KBM-7 (cell line): Measurements from ENCODE around the gene BRICD5.
"Not testable (repeated sequence)": the region's sequence is repeated elsewhere in the genome, so short reads cannot be mapped to it uniquely, and the experiment has no call there.

Source experiments
- DNase-seq: peaks from one replicate; pipeline ENCODE4 v3.0.0-alpha.2; 2015
- in situ Hi-C: fragments of 300-500 bp; cut with MboI; formaldehyde crosslinking; loops from 2 replicates; pipeline ENCODE4 v1.14.3; 2020; ENCODE audit warnings: low sequenced_read_pairs, low pct_unique_long_range_greater_than_20kb, mixed read lengths

BRICD5 gene

GRCh38 chr16:2210386-2211365, at the start of gene BRICD5:
TSS of gene BRICD5 (minus strand) at chr16:2210863. CDS start at chr16:2210833, 30 bp downstream.
- DNase-seq = no peak
- in situ Hi-C loops = loop anchor here (10.0 kb wide), 1 partner anchor 56 kb away; the partner anchor contains the start of gene TRAF7

GRCh38 chr16:2260250-2260649, 49.6 kb upstream of the BRICD5 start:
- DNase-seq = no peak

GRCh38 chr16:2258530-2258929, 47.9 kb upstream of the BRICD5 start:
- DNase-seq, in situ Hi-C loops: not testable (repeated sequence)

More at GRCh38 chr16:2260250-2260649, 49.6 kb upstream of the BRICD5 start:
- in situ Hi-C loops = no loop called here

GRCh38 chr16:2257726-2258125, 47.1 kb upstream of the BRICD5 start:
- in situ Hi-C loops = no loop called here
- no peak for DNase-seq

GRCh38 chr16:2256531-2257140, 46.0 kb upstream of the BRICD5 start:
- no peak for DNase-seq

GRCh38 chr16:2253293-2253692, 42.6 kb upstream of the BRICD5 start:
- in situ Hi-C loops = no loop called here

More at GRCh38 chr16:2256531-2257140, 46.0 kb upstream of the BRICD5 start:
- in situ Hi-C loops = no loop called here

GRCh38 chr16:2252806-2253148, 42.1 kb upstream of the BRICD5 start:
- in situ Hi-C loops = no loop called here
- no peak for DNase-seq

More at GRCh38 chr16:2253293-2253692, 42.6 kb upstream of the BRICD5 start:
- DNase-seq = no peak

- in situ Hi-C loops = no loop called here
- peak; percentile 93 for DNase-seq
Measured at GRCh38 chr16:2251296-2252111, 40.8 kb upstream of the BRICD5 start, which contains the start of gene ECI1. TSS of gene ECI1 (minus strand) at chr16:2251587. CDS start at chr16:2251566, 21 bp downstream.

- DNase-seq = peak; percentile 53
- in situ Hi-C loops = no loop called here
Measured at GRCh38 chr16:2250652-2251295, 40.1 kb upstream of the BRICD5 start.

GRCh38 chr16:2246301-2246885, 35.7 kb upstream of the BRICD5 start:
- DNase-seq = no peak
- in situ Hi-C loops = no loop called here

GRCh38 chr16:2244926-2245795, 34.5 kb upstream of the BRICD5 start:
- in situ Hi-C loops = no loop called here
- no peak for DNase-seq

- in situ Hi-C loops = no loop called here
- no peak for DNase-seq
Measured at GRCh38 chr16:2244301-2244700, 33.6 kb upstream of the BRICD5 start.

GRCh38 chr16:2243781-2244180, 33.1 kb upstream of the BRICD5 start:
- no peak for DNase-seq
- in situ Hi-C loops = no loop called here

GRCh38 chr16:2243031-2243528, 32.4 kb upstream of the BRICD5 start:
- in situ Hi-C loops = no loop called here
- no peak for DNase-seq

GRCh38 chr16:2242598-2242997, 31.9 kb upstream of the BRICD5 start:
- DNase-seq = no peak
- in situ Hi-C loops = no loop called here

GRCh38 chr16:2240331-2240730, 29.7 kb upstream of the BRICD5 start:
- DNase-seq, in situ Hi-C loops: not testable (repeated sequence)
